Breast epithelium (tissue), 4 donors: Measurements from ENCODE around the gene MGST3. TPM values are rescaled to one million over a fixed set of nuclear protein-coding genes. Genes with fewer than 3 reads are reported as not detected.

Experiments used
- DNase-seq, 2 donors: peaks; one replicate each; pipeline ENCODE4 v3.0.0-alpha.2; 2019; ENCODE audit warnings: low spot score in 2 of 2
- H3K27ac ChIP-seq, 2 donors: fragments of 200-600 bp; sonication (generic) in 1 of 2; one replicate each; pipeline ENCODE4 v1.5.1; 2016 to 2019; ENCODE audit warnings: mild to moderate bottlenecking in 1 of 2
- H3K27me3 ChIP-seq, 2 donors: fragments of 200-600 bp; sonication (generic) in 1 of 2; one replicate each; pipeline versions ENCODE4 v1.5.1 to v1.6.0; 2017 to 2019; ENCODE audit warnings: control low read depth in 1 of 2, mild to moderate bottlenecking in 1 of 2
- H3K36me3 ChIP-seq: fragments of 200-600 bp; one replicate; pipeline ENCODE4 v1.5.1; 2019
- H3K4me1 ChIP-seq, 2 donors: fragments of 200-600 bp; sonication (generic); one replicate each; pipeline ENCODE4 v1.5.1; 2016 to 2019; ENCODE audit warnings: control low read depth in 1 of 2
- H3K4me3 ChIP-seq, 3 donors: fragments of 200-600 bp; sonication (generic); 1 replicate in 2 of 3; 2 replicates in 1 of 3; pipeline ENCODE4 v1.5.1; 2016 to 2019; ENCODE audit warnings: mild to moderate bottlenecking in 3 of 3, moderate library complexity in 2 of 3
- H3K9me3 ChIP-seq, 2 donors: fragments of 200-600 bp; sonication (generic) in 1 of 2; one replicate each; pipeline ENCODE4 v1.5.1; 2016 to 2019; ENCODE audit warnings: control low read depth in 1 of 2
- CTCF ChIP-seq, 3 donors: fragments of 450-650 bp; IDR thresholded peaks; one replicate each; pipeline ENCODE4 v1.5.1; 2016 to 2017; ENCODE audit warnings: antibody characterized with exemption in 3 of 3, mild to moderate bottlenecking in 3 of 3, moderate library complexity in 3 of 3
- POLR2A ChIP-seq: fragments of 450-650 bp; IDR thresholded peaks from one replicate; pipeline ENCODE4 v1.6.1; 2016; ENCODE audit warnings: antibody characterized with exemption, mild to moderate bottlenecking, moderate library complexity
- POLR2AphosphoS5 ChIP-seq, 3 donors: sonication (generic); formaldehyde crosslinking; IDR thresholded peaks; one replicate each; pipeline ENCODE4 v1.6.1; 2017; ENCODE audit warnings: antibody characterized with exemption in 3 of 3
- intact Hi-C: fragments of 100-400 bp; cut with DNase I; formaldehyde crosslinking; loops from one replicate; pipeline ENCODE4 v1.15.1; 2023; ENCODE audit warnings: low total_unique reads
- total RNA-seq, 3 donors: library from RNA; depleted of rRNA; stranded (reverse); fragments of >200 nt; gene quantifications; one replicate each; pipeline ENCODE4 v1.1.0, GENCODE V29; 2016

MGST3 gene
- total RNA-seq, 3 donors from 2014 or later, result 140 to 318 (median 251) TPM

GRCh38 chr1:165629151-165629550 lies 1.9 kb upstream of the MGST3 start:
- intact Hi-C loops, result no loop called here
- DNase-seq, result no peak
- Histone ChIP-seq H3K27me3 (no peaks in the 10 kb centered on the region), H3K36me3 (no peaks in the 10 kb centered on the region), H3K27ac (no peak overlapping the region), H3K9me3 (no peaks in the 10 kb centered on the region), H3K4me3 (no peak overlapping the region), H3K4me1 (peaks cover 0 to 8% of the 10 kb centered on the region in 2 donors)
- TF ChIP-seq POLR2A (no peak), POLR2AphosphoS5 (IDR thresholded peaks at IDR 0.05) (no peak), CTCF (IDR thresholded peaks at IDR 0.05) (no peak)

- H3K4me1 ChIP-seq, result peaks cover 0 to 8% of the 10 kb centered on the region in 2 donors
- no peak for DNase-seq
- no peaks in the 10 kb centered on the region for H3K9me3 ChIP-seq
- peak overlapping the region; percentile 79 to 89 (median 79) for H3K4me3 ChIP-seq
- TF ChIP-seq POLR2AphosphoS5 (IDR thresholded peaks at IDR 0.05) (no peak), CTCF (IDR thresholded peaks at IDR 0.05) (no peak), POLR2A (no peak)
- intact Hi-C loops, result loop anchor here (10.0 kb wide), 1 partner anchor 135 kb away; the partner anchor contains the start of gene TMCO1
- H3K27me3 ChIP-seq, result no peaks in the 10 kb centered on the region
- no peaks in the 10 kb centered on the region for H3K36me3 ChIP-seq
- peak overlapping the region; percentile 92 to 94 for H3K27ac ChIP-seq
Measured at GRCh38 chr1:165629848-165630628, 996 bp upstream of the MGST3 start.

- intact Hi-C loops, result loop anchor here (10.0 kb wide), 1 partner anchor 133 kb away; the partner anchor contains the start of gene TMCO1
- peaks cover 0 to 8% of the 10 kb centered on the region in 2 donors for H3K4me1 ChIP-seq
- H3K4me3 ChIP-seq, result peak overlapping the region; percentile 79 to 89 (median 79)
Measured at GRCh38 chr1:165631342-165632151, 513 bp downstream of the MGST3 start.

GRCh38 chr1:165632152-165632469 lies 1.1 kb downstream of the MGST3 start:
- DNase-seq, result no peak
- intact Hi-C loops, result loop anchor here (10.0 kb wide), 1 partner anchor 133 kb away; the partner anchor contains the start of gene TMCO1

More at GRCh38 chr1:165631342-165632151, 513 bp downstream of the MGST3 start:
- Histone ChIP-seq H3K27me3 (no peaks in the 10 kb centered on the region), H3K27ac (peak overlapping the region; percentile 92 to 94), H3K9me3 (no peaks in the 10 kb centered on the region), H3K36me3 (no peaks in the 10 kb centered on the region)
- TF ChIP-seq CTCF (IDR thresholded peaks at IDR 0.05) (no peak), POLR2AphosphoS5 (IDR thresholded peaks at IDR 0.05) (peak in 1 of 3 donors; percentile 22)
- peak; percentile 37 to 56 for DNase-seq

GRCh38 chr1:165632491-165632890 lies 1.5 kb downstream of the MGST3 start:
- H3K4me1 ChIP-seq, result peaks cover 0 to 8% of the 10 kb centered on the region in 2 donors
- no peaks in the 10 kb centered on the region for H3K27me3 ChIP-seq
- no peak for DNase-seq
- TF ChIP-seq POLR2A (no peak), CTCF (IDR thresholded peaks at IDR 0.05) (no peak), POLR2AphosphoS5 (IDR thresholded peaks at IDR 0.05) (no peak)
- peak overlapping the region; percentile 92 to 94 for H3K27ac ChIP-seq
- peak overlapping the region; percentile 79 to 89 (median 79) for H3K4me3 ChIP-seq
- H3K9me3 ChIP-seq, result no peaks in the 10 kb centered on the region
- no peaks in the 10 kb centered on the region for H3K36me3 ChIP-seq
- intact Hi-C loops, result loop anchor here (10.0 kb wide), 1 partner anchor 132 kb away; the partner anchor contains the start of gene TMCO1

More at GRCh38 chr1:165632152-165632469, 1.1 kb downstream of the MGST3 start:
- no peaks in the 10 kb centered on the region for H3K36me3 ChIP-seq
- no peaks in the 10 kb centered on the region for H3K27me3 ChIP-seq
- H3K9me3 ChIP-seq, result no peaks in the 10 kb centered on the region
- H3K4me1 ChIP-seq, result peaks cover 0 to 8% of the 10 kb centered on the region in 2 donors
- TF ChIP-seq POLR2AphosphoS5 (IDR thresholded peaks at IDR 0.05), result no peak
- H3K4me3 ChIP-seq, result peak overlapping the region; percentile 79 to 89 (median 79)
- H3K27ac ChIP-seq, result peak overlapping the region; percentile 92 to 94
